ENCODE measurements around the gene CYP4V2.
A peak's percentile ranks its signal among the peaks of the same experiment; 100 is the strongest.

The CYP4V2 gene

GRCh38 chr4:186191200-186192065, at the start of gene CYP4V2:
Gene CYP4V2 (plus strand): TSS chr4:186191567. CDS start chr4:186191824, 257 bp downstream.
- DNase-seq: peak; percentile 87 to 88

DNA sequence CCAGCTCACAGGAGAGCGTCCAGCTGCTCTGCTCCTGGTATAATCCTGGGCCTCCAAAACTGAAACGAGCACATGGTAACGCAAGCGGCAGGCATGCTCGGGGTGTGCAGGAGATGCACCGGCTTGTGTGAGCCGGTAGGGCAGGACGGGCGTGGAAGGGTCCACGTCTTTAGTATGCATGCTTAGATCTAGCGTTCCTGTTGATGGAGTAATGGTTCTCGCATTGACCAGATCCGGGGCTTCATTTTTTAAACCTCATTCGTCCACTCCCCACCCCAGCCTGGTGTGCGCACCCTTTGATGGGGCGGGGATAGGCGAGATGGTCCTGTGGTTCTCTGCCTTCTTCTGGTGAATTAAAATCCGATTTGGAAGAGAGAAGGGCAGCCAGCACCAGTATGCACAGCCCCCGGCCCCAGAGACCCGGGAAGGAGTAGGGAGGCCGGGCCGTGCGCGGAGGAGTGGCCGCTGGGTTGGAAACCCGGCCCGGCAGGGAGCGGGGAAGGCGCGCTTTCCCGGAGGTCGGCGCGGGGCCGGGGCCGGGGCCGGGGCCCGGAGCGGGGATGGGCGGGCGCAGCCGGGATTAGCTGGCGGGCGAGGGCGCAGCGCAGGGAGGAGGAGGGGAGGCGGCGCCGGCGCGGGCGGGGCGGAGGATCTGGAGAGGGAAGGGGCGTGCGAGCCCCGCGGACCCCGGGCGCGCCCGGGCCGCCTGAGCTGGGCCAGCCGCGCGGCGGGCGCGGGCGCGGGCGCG, 47.0 kb upstream of the CYP4V2 start:
- peak; percentile 27 to 30 for DNase-seq

- DNase-seq: peak; percentile 33 to 34
Observed at GRCh38 chr4:186144946-186145569, 46.3 kb upstream of the CYP4V2 start.

DNA sequence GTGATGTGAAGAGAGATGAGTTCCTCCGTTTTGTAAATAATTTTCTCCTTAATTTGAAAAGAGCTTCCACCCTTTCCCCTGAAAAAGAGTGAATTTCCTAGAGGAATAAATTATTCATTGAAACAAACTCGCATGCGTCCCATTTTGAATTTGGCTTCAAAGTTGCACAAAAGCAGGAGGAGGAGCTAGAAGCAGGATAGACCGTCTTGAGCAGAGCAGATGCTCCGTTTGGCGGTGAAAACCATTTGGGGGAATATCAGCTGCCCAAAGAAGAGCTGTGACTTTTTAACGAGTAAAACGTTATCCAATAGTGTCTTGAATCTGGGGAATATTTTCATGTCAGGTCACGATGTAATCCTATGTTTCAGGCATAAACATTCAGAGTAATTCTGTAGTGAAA, 44.9 kb upstream of the CYP4V2 start:
- no peak for DNase-seq

GRCh38 chr4:186148336-186148975, 42.9 kb upstream of the CYP4V2 start:
- DNase-seq: no peak

DNA sequence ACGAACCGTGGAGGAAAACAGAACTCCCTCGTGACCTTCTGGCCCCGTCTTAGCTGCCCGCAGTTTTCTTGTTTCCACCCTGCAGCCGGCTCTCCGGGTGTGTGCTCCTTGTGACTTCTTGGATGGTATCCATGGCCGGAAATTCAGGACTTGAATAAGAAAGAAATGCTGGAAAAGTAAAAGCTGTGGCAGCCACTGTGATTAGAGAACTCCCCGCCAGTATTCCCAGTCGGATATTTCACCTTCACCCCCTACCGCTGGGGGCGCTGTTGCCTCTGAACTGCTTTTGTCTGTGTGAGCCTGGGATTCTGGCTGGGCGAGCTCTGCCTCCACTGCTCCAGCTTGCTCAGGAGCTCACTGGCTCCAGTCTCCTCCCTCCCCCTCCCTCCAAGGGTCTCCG, 41.5 kb upstream of the CYP4V2 start:
- DNase-seq: no peak

DNA sequence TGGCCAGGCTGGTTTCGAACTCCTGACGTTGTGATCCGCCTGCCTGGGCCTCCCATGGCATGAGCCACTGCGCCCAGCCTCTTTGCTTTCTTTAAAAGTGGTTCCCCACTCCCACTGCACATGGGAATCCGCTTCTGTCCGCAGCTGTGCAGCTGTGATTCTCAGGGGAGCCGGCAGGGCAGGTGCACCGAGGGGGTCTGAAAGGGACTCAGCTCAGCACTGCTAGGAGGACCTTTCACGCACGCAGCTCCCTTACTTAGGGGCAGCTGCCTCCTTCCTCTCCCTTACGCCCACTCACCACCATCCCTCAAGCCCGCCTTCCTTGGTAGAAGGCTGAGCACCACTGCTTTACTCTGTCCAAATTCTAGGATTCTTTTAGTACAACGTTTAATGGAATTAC, 40.4 kb upstream of the CYP4V2 start:
- DNase-seq: no peak

DNA sequence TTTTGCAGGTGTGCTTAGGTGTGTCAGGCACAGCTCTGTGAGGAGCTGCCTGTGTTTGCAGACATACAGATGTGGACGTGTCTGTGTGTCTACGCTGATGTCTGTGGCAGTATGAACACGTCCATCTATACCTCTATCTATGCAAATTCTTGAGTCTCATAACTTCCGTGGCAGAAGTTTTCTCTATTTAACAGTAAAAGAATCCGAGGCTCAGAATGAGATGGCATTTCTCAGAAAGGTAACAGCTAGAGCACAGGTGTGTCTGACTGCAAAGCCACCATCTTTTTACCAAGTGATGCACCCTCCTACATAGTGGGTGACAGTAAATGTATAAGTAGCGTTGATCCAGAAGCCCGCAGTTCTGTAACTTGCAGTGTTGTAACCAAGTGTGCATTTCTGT, 39.9 kb upstream of the CYP4V2 start:
- DNase-seq: no peak

- DNase-seq: no peak
Observed at GRCh38 chr4:186158021-186158813, 33.1 kb upstream of the CYP4V2 start.

- no peak for DNase-seq
Observed at GRCh38 chr4:186158966-186159365, 32.4 kb upstream of the CYP4V2 start.

DNA sequence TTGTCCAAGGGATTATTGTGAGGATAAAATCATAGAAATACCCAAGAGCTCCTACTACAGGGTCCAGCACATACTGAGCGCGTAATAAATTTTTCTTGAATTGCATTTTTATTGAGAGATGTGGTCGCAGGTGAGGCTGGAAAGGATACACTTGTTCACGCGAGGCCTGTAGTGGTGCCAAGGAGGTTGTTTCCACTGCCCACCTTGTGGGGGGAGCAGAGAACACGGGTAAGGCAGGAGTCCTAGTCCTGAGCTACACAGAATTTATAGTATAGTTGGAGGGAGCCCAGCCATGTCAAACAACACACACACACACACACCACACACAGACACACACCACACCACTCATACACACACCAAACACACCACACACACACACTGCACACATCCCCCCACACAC, 31.8 kb upstream of the CYP4V2 start:
- DNase-seq: no peak

GRCh38 chr4:186161138-186161537, 30.2 kb upstream of the CYP4V2 start:
- peak; percentile 7 to 29 for DNase-seq

GRCh38 chr4:186166852-186167512, 24.4 kb upstream of the CYP4V2 start:
- no peak for DNase-seq

GRCh38 chr4:186167605-186168004, 23.8 kb upstream of the CYP4V2 start:
- no peak for DNase-seq

DNA sequence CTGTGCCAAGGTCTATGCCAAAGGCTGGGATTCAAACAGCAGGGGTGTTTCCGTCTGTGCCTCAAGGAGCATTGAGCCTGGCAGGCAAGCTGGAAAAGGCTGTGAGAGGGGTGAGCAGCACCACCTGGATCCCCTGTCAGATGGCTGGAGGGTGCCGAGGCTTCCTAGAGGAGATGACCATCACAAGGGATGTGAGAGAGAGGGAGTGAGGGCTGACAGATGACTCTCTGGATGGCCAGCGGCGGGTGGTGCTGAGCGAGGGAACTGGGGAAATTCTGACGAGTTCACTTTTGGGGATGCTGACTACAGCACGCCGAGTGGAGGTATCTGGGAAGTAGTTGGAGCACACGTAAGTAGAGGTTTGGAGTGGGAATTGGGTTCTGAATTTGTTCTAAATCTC, 22.6 kb upstream of the CYP4V2 start:
- DNase-seq: no peak

DNA sequence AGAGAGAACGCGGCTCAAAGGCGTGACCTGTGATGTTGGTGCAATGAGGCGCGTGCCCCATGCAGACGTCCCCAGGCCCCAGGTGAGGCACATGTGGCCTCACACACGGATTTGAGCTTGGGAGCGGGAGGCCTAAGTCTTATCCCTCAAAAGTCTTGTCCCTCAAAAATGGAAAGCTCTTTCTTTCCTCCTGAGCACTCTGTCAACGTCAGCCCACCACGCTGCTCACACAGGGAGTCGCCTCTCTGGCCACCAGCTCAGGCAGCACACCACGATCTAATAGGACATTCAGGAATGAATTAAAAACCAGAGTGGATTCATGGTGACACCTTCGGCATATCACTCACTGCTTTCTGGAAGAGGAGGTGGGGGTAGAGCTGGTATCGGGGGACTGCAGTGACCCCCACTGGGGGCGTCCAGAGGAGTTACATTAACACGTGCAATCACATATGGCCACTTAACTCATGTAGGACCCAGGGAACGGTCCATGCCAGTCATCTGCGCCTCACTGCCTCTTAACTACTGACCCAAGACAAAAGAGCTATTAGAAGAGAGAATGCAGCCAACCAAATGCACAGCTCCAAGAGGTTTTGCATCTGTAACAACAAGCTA, 21.9 kb upstream of the CYP4V2 start:
- DNase-seq: no peak

DNA sequence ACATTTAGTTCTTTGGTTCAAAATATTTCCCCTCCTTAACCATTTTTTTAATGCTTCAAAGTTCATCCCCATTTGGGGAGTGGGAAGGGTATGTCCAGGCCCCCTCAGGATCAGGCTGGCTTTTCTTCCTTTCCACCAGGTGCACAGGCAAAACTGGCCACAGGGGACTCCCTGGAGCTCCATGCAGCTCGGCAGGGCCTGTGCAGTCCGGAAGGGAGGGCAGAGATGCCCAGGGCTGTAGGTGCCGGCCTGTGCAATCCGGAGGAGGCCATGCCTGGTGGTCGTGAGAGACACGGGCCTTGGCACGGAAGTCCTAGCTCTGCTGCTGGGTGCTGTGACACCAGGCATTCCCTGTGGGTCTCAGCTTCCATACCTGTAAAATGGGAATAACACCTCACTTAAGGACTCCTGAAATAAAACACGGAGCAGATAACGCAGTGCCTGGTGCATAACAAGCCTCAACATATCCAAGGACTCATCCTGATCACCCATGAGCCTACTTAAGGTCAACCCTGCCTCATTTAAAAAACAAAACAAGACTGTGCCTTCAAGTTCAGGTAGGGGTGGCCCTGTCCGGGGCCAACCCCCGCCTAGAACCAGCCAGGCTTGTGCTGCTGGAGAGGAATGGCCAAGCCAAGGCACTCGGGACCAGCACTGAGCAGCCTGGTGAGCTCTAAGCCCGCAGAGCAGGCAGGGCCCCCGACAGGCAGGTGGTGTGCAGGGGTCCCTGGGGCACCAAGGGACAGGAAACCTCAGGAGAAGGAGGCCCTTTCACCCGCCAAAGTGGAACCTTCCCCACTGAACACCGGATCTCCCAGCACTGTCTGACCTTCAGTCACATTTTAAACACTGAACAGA, 21.2 kb upstream of the CYP4V2 start:
- no peak for DNase-seq

GRCh38 chr4:186170966-186171365, 20.4 kb upstream of the CYP4V2 start:
- no peak for DNase-seq

- no peak for DNase-seq
Observed at GRCh38 chr4:186172546-186172945, 18.8 kb upstream of the CYP4V2 start.

DNA sequence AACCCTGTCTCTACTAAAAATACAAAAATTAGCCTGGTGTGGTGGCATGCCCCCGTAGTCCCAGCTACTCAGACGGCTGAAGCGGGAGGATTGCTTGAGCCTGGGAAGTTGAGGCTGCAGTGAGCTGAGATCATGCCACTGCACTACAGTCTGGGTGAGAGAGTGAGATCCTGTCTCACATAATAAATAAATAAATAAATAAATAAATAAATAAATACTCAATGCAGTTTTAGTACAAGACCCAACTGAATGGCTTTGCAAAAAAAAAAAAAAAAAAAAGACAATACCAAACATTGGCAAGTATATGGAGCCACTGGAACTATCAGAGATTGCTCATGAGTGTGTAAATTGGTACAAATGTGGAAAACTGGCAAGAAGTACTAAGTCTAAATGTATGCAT, 3.3 kb upstream of the CYP4V2 start:
- no peak for DNase-seq

All from activated CD4-positive, alpha-beta T cell treated with anti-CD3 and anti-CD28 coated beads, Interleukin-2, amount 50 U/mL, for 48 hours (primary cell).